ENCODE measurements around the gene ACER1.

- TF ChIP-seq CTCF (IDR thresholded peaks at IDR 0.05) (no peak), POLR2A (IDR thresholded peaks at IDR 0.05) (no peak)
Measured at GRCh38 chr19:6352381-6353165, 19.2 kb upstream of the ACER1 start.

Data from uterus (tissue), 2 donors.